ENCODE results near the gene PRIM2.
"Not testable (repeated sequence)": the region's sequence is repeated elsewhere in the genome, so short reads cannot be mapped to it uniquely, and the experiment has no call there.

Gene PRIM2

DNA sequence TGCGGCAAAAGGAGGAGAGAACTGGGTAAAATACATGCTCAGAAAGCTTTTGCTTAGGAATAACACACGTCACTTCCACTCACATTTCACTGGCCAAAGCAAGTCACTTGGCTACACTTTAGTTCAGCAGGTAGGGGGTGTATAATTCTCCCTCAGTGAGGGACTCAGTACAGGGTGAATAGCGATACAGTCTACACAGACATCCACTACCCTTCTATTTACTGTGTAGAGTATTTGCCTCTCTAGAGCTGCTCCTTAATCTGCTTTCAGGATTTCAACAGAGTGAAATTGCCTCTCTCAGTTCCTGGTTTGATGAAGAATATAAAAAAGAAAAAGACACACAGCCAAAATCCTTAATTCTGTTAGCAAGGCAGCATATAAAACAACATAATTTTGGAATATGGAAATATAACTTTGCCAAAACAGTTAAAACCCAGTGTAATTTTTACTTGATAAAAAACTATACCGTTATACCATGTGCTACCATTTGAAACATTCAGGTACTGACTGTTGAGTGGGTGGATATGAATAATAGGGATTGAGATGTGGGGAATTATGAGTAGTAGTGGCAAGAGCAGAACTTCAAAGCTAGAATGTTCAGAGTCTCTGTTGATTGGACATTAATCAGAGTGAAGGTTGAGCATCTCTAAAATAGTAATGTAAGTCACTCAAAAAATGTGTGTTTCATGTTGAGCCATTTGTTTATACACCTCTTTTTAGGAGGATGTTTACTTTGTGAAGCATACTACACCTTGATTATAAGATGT lies 51.7 kb downstream of the PRIM2 start:
- not testable (repeated sequence) for DNase-seq

- DNase-seq: not testable (repeated sequence)
Observed at GRCh38 chr6:57371779-57372178, 54.3 kb downstream of the PRIM2 start.

DNA sequence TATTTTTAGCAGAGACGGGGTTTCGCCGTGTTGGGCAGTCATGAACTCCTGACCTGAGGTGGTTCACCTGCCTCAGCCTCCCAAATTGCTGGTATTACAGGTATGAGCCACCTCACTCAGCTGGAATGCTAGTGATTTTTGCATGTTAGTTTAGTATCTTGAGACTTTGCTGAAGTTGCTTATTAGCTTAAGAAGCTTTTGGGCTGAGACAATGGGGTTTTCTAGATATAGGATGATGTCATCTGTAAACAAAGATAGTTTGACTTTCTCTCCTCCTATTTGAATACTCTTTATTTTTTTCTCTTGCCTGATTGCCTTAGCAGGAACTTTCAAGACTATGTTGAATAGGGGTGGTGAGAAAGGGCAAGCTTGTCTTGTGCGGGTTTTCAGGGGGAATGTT lies 57.3 kb downstream of the PRIM2 start:
- DNase-seq: peak; percentile 60

DNA sequence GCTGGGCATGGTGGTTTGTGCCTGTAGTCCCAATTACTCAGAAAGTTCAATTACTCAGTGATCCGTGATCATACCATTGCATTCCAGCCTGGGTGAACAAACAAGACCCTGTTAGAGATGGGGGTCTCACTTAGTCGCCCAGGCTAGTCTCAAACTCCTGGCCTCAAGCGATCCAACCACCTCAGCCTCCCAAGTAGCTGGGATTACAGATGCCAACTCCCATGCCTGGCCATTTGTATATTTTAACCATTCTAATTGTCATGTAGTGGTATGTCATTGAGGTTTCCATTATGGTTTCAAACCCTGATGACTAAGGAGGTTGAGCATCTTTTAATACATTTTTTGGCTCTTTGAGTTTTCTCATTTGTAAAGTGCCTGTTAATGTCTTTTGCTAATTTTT lies 58.7 kb downstream of the PRIM2 start:
- not testable (repeated sequence) for DNase-seq

GRCh38 chr6:57389038-57389592 lies 71.7 kb downstream of the PRIM2 start:
- DNase-seq: not testable (repeated sequence)

GRCh38 chr6:57390818-57391217 lies 73.4 kb downstream of the PRIM2 start:
- not testable (repeated sequence) for DNase-seq

DNA sequence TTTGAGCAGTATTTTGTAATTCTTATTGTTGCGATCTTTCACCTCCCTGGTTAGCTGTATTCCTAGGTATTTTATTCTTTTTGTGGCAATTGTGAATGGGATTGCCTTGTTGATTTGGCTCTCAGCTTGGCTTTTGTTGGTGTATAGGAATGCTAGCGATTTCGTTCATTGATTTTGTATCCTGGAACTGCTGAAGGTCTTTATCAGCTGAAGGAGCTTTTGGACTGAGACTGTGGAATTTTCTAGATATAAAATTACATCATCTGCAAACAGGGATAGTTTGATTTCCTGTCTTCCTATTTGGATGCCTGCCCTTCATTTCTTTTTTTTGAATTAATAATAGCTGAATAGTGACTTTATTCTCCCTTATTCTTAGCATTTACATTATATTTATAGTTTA lies 74.6 kb downstream of the PRIM2 start:
- not testable (repeated sequence) for DNase-seq

DNA sequence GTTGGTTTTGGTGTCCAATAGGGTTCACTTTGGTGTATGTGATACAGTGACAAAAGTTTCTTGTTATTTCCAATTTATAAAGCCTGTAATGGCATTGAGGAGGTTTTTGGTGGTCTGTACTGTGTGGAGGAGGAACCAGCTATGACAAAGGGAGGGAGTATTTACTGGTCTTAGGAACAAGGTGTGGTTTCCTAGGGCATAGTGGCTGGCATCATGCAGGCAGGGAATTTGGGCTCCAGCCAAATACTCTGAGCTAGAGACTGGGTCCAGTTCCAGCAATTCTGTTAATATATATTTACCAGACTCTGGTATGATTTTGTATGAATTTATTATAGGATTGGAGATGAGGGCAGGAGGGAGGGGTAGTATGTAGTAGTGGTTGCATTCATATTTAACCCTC lies 101.9 kb downstream of the PRIM2 start:
- not testable (repeated sequence) for DNase-seq

- DNase-seq: no peak
Observed at GRCh38 chr6:57421503-57421902, 104.1 kb downstream of the PRIM2 start.

DNA sequence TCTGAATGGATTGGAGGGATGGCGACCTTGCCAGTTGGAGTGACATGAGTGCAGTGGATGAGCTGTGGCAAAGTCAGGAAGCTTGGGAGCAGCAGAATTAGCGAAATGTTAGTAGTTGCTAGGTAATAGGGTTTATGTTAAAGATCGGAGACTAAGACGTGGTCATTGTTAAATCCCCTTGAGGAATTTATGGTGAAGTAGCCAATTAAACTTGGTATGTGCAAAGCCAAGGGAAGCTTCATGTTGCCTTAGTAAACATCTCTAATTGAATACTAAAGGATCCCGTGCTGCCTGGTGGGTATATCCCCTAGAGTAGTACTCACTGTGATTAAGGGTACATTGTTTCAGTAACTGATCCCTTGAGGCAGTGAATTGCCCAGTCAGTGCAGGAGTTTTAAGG lies 106.0 kb downstream of the PRIM2 start:
- DNase-seq: no peak

DNA sequence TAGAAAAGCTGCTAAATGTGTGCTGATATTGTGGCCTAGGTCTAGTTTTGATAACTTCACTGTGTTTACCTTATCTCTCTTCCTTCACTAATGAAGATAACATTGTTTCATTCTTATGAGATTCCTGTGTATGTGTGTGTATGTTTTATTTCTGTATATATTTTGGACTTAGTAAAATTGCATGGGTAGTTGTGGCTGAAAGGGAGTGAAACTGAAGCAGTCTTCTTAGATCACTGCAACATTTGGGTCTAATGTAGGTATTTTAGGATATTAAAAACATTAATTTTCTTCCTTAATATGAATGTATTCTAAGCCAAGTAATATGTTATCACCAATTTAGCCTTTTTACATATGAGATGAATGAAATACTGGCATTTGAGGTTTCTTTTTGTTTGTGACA lies 114.3 kb downstream of the PRIM2 start:
- not testable (repeated sequence) for DNase-seq

DNA sequence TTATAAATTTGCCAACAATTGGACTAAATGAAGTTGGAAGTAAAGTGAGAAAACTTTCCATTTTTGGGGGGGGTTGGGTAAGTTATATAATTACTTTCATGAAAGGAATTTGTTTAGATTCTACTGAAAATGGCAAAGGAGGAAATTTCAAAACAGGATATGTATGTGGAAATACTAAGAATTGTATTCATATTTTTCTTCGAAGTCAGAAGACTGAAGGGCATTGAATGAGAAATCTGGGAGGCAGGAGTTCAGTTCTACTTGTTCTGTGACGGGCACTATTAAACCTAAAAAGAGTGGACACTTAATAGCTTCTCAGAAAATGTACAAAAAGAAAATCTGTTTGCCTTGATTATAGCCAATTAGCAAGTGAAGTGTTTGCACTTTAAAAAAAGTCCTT lies 114.7 kb downstream of the PRIM2 start:
- DNase-seq: no peak

- DNase-seq: no peak
Observed at GRCh38 chr6:57432919-57433684, 115.7 kb downstream of the PRIM2 start.

DNA sequence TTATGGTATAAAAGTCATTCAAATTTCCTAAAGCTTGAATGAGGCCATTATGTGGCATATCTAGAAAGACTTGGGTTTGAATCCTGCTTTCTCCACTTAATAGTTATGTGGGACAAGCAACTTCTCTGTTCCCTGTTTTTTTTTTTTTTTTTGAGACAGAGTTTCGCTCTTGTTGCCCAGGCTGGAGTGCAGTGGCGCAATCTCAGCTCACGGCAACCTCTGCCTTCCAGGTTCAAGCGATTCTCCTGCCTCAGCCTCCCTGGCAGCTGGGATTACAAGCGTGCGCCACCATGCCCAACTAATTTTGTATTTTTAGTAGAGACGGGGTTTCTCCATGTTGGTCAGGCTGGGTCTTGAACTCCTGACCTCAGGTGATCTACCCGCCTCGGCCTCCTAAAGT lies 116.4 kb downstream of the PRIM2 start:
- not testable (repeated sequence) for DNase-seq

DNA sequence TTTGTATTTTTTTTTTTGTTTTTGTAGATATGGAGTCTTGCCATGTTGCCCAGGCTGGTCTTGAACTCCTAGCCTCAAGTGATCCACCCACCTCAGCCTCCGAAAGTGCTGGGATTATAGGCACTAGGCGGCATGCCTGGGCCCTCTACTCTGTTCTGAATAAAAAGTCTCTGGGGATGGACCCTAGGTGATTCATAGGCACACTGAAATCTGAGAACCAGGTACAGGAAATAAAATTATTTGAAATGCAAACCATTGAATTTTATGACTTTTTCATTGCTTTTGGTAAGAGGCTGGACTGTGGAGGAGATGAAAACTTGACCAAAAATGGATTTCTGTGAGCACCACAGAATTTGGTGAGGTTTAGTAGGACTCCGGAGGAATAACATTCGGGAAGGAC lies 117.5 kb downstream of the PRIM2 start:
- no peak for DNase-seq

GRCh38 chr6:57435475-57436160 lies 118.2 kb downstream of the PRIM2 start:
- no peak for DNase-seq

GRCh38 chr6:57440735-57441134 lies 123.3 kb downstream of the PRIM2 start:
- DNase-seq: not testable (repeated sequence)

DNA sequence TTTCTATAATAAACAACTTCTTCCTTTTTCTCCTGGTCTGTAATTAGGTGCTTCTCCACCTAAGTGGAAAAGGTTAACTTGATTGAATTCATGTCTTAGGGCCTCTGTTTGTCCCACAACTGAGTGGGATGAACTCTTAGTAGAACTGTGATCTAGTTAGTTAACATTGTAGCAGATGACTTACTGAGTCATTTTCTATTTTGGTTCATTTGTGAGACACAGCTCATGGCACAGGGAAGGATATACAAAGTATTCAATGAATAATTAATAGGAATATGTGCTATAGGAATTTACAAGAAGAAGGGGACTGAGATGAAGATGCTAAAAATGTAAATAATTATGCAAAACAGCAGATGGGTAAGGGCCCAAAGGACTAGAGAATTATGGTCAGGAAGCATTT lies 124.7 kb downstream of the PRIM2 start:
- not testable (repeated sequence) for DNase-seq

DNA sequence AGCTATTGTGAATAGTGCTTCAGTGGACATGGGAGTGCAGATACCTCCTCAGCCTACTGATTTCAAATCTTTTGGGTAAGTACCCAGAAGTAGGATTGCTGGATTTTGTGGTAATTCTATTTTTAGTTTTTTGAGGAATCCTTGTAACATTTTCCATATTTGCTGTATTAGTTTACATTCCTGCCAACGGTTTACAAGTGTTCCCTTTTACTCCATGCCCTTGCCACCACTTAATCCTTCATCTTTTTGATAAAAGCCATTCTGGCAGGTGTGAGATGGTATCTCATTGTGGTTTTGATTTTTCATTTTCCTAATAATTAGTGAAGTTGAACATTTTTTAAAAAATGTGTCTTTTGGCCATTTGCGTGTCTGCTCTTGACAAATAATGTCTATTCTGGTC lies 125.8 kb downstream of the PRIM2 start:
- not testable (repeated sequence) for DNase-seq

DNA sequence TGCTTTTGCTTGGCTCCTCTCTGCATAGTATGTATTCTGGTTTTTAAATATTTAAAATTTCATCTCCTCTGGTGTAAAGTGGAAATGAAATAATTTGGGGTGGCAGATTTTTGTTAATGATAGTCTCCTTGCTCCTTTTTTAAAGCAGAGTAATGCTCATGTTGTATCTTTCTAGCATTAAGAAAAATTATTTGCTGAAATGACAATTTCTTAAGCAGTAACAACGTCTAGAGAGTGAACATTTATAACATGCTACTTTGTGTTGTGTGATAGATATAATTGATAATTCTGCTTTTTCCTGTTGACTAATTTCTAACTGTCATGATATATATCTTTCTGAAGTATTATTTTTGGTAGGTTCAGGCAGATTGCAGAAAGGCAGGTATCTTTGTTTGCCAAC lies 127.4 kb downstream of the PRIM2 start:
- DNase-seq: not testable (repeated sequence)

GRCh38 chr6:57445379-57445778 lies 127.9 kb downstream of the PRIM2 start:
- not testable (repeated sequence) for DNase-seq

- DNase-seq: not testable (repeated sequence)
Observed at GRCh38 chr6:57445790-57446468, 128.5 kb downstream of the PRIM2 start.
